ENCODE data around the gene LPCAT4.

DNA sequence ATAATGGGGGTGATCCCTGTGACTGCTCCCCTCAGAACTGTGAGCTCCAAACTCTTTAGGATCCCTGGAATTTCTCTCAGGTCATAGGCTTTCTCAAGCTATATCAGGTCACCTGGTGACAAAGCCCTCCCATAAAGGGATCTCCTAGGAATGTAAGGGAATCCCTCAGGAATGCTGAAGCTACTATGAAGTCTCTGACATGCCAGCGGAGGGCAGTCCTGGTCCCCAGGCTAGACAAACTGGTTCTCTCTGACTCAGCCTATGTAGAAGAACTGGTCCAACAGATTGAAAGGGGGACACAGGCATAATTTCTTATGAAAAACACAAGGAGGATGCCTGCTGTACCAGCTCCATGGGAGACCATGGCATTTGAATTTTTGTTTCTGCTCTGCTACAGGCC lies 6.7 kb downstream of the LPCAT4 start:
- no peak for TF ChIP-seq POLR2A (IDR thresholded peaks at IDR 0.05)
- TF ChIP-seq, protein P1, sequence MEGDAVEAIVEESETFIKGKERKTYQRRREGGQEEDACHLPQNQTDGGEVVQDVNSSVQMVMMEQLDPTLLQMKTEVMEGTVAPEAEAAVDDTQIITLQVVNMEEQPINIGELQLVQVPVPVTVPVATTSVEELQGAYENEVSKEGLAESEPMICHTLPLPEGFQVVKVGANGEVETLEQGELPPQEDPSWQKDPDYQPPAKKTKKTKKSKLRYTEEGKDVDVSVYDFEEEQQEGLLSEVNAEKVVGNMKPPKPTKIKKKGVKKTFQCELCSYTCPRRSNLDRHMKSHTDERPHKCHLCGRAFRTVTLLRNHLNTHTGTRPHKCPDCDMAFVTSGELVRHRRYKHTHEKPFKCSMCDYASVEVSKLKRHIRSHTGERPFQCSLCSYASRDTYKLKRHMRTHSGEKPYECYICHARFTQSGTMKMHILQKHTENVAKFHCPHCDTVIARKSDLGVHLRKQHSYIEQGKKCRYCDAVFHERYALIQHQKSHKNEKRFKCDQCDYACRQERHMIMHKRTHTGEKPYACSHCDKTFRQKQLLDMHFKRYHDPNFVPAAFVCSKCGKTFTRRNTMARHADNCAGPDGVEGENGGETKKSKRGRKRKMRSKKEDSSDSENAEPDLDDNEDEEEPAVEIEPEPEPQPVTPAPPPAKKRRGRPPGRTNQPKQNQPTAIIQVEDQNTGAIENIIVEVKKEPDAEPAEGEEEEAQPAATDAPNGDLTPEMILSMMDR (IDR thresholded peaks at IDR 0.05) = no peak

Measured in Peyer's patch (tissue), 4 donors.